ACHN (cell line): ENCODE measurements around the gene PKDCC.
"Not testable (repeated sequence)": the region's sequence is repeated elsewhere in the genome, so short reads cannot be mapped to it uniquely, and the experiment has no call there.

Source experiments
- DNase-seq: peaks from one replicate; pipeline ENCODE4 v3.0.0-alpha.2; 2015
- in situ Hi-C: cut with HindIII; loops from 2 replicates; pipeline ENCODE4 v1.10.0; 2017; ENCODE audit warnings: low sequenced_read_pairs, low pct_ligation_motif_present, low pct_unique_long_range_greater_than_20kb

PKDCC gene

DNA sequence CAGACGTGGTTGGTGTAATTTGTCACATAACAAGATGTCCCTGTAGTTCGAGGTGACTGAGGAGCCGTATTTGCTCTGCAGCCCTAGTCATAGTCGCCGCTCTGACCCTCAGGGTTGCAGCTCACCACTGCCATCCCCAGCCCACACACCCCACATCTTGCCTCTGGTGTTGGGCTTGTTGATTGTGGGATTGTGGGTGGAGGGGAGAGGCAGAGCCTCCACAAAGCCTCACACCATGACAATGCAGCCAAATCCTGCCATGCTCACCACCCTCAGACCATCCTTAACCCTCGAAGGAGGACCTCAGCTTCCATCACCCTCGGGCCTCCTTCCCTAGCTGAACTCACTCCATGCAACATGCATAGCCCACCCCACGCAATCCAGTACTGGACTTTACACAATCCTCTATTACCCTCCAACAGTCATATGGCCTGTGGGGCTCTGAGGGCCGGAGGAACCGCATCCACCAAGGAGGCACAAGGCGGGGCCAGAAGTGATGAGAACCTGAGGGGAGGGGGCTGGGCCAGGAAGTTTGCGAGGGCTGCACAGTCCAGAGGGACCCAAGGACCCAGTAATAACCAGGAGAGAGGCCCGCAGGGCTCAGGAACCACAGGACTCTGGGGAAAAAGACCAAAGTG lies 11.6 kb downstream of the PKDCC start:
- no peak for DNase-seq
- in situ Hi-C loops, result no loop called here

DNA sequence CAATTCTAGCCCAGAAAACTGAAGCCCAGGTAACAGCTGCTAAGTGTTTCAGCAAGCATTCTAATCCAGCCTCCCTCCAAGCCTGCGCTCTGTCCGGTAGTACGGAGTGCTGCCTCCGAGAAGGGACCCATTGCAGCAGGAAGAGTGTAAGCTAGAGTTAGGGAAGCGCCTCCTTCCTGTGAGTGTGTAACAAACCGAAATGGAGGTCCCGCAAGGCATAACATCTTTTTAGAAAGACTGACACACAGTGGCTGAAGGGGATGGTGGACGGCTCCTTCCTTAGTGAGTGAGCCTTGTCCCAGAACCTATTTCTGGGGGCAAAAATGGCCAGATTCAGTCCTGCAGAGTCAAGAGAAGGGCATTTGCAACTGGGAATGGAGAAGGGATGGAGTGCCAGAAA lies 12.2 kb downstream of the PKDCC start:
- in situ Hi-C loops, result no loop called here
- no peak for DNase-seq

DNA sequence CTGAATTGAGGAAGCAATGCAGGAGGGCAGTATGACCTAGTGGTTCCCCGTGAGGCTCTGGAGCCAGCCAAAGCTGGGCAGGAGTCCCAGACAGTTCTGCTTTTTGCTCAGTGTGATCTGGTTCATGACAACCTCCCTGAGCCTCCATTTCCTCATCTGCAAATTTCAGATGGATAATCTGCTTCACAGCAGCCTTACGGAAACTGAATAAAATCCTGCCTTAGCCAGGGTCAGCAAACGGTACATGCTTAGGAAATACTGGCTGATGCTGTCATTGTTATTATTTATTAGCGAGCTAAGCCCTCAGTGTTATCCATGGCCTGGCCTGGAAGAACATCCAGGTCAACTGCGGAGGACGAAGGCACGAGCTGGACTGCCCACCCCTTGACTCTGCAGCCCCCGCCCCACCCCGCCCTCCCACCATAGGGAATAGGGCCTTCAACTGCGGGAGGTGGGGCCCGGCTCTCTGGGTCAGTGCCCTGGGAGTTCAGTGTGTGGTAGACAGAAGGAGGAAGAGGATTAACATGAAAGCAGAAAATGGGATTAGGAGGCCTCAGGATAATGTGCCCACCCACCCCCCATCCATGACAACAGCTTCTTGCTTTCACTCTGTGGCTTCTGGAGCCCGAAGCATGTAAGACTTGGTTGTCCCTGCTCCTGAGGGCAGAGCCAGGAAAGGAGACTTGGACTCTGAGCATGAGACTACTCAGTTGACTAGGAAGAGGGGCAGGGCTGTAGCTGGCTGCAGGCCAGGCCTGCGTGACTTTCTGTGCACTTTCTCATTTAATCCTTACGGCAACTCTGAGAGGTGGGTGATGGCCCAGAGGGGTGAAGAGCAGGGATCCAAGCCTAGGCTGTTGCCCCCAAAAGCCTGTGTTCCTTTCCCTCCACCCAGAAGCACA lies 13.1 kb downstream of the PKDCC start:
- in situ Hi-C loops, result no loop called here
- DNase-seq, result no peak

DNA sequence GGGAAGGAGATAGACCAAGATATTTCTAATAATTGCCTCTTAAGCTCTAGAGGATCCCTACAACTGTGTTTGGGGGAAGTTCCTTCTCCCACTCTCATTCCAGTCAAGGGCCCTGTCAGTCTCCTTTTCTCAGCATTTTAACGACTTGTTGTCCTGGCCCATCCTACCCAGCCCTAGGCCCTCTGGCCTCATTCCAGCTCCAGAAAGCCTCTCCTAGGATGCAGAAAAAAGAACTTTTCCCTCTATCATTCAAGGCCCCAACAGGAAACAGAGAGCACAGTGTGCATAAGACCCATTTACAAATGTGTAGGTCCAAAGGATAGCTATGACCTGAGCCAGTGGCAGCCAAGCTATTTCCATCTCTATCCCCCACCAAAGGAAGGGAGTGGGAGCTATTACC lies 14.0 kb downstream of the PKDCC start:
- in situ Hi-C loops, result no loop called here
- DNase-seq, result no peak

DNA sequence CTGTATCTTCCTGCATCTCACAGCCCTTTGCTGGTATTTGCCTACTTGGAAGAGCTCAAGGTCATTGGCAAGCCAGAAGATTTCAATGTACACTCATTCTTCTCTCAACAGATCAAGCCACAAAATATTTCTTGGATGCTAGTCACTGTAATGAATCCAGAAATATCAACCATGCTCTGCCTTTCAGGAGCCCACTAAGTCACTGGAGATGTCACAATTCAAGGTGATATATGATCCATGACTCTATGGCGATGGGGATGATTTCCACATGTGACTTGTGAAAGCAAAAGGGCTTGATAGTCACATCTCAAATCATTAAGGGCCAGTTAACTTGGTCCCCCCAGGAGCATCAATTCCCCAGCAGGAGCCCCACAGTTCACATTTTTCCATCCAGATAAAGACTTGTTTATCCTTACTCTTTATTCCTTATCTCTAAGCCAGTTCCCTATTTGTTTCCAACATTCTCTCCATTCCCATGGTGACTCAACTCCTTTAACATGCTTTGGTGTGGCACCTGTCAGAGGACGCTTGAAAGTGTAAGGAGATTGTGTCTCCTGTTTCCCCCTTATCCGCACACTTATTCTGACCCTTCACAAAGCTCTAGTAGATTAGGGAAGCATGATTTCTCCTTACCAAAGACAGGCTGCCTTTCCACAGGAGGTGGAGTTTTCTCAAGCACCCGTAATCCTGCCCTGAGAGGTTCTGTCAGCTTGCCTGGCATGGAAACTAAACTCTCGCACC lies 15.8 kb downstream of the PKDCC start:
- in situ Hi-C loops, result no loop called here
- no peak for DNase-seq

DNA sequence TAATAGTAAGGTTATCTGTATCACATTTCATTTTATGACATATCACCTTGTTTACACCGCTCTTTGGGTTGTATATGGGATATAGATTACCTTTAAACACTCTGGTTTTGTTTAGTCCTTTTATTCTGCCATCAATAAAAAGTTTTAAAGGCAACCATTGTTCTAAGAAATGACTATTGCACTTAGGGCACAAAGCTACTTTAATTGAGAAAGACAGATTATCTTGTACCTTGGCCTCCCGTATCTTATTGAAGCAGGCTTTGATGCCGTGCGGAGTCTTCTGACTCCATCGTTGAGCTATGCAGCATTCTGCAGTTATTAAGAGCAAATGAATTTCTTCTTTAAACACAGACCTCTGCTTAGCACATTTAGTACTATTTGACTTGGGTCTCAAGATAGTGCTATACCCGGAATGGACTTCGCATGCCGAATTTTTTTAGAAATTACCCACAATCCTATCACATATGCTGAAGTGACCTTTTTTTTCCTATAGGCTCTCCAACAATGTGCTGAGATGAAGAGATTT lies 16.7 kb downstream of the PKDCC start:
- DNase-seq, result no peak

DNA sequence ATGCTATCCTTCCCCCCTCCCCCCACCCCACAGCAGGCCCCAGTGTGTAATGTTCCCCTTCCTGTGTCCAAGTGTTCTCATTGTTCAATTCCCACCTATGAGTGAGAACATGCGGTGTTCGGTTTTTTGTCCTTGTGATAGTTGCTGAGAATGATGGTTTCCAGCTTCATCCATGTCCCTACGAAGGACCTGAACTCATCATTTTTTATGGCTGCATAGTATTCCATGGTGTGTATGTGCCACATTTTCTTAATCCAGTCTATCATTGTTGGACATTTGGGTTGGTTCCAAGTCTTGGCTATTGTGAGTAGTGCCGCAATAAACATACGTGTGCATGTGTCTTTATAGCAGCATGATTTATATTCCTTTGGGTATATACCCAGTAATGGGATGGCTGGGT lies 17.9 kb downstream of the PKDCC start:
- in situ Hi-C loops, DNase-seq: not testable (repeated sequence)

More for the DNA sequence above, 16.7 kb downstream of the PKDCC start:
- in situ Hi-C loops, result no loop called here

DNA sequence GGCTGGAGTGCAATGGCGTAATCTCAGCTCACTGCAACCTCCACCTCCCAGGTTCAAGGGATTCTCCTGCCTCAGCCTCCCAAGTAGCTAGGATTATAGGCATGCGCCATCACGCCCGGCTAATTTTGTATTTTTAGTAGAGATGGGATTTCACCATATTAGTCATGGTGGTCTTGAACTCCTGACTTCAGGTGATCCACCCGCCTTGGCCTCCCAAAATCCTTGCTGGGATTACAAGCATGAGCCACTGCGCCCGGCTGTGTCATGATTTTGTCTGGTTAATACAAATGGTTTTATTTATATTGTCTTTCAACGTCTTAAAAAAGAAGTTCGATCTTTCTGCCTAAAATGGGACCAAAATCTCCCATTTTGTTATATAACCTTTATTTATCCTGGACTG lies 19.2 kb downstream of the PKDCC start:
- DNase-seq, in situ Hi-C loops: not testable (repeated sequence)

DNA sequence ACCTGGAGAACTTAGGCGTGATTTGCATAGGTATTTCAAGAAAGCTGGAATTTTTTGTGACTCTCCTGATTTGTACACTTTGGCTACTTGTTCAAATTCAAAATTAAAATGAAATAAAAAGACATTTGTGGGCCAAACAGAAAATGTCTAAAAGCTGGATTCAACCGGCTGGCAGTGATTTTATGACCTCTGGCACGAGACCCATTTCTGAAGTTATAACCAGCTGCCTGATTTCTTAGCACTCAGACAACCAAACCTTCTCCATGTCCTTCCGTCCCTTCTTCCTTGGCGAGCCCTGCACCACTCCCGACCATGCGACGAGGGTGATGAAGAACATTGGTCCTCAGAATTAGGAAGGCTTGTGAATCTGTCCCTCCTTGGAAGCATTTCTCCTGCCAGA lies 19.7 kb downstream of the PKDCC start:
- DNase-seq, result no peak
- in situ Hi-C loops, result no loop called here

DNA sequence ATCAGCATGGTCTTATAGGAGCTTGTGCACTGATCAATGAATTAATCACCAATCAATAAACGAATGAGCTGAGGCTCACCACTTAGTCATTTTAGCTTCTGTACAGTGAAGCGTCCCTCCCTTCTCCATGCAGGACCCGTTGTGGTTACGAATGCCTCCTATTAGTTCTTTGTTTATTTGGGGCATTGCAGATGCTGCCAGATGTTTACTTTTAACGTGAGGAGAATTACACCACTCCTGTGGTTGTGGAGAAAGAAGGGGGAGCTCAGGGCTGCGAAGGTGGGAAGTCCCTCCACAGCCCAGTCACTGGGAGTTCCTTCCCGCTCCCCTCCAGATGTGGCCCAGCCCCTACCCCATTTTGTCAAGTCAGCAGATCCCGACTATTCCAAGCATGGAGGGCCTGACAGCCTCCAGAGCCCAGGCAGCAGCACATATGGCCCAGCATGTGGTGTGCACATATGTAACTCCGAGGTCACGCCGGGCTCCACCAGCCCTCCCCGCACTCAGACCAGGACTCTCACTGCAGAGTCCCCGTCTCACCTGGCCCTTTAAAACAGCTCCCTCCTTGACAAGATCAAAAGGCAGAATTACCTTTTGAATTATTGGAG lies 20.9 kb downstream of the PKDCC start:
- no peak for DNase-seq
- in situ Hi-C loops, result no loop called here

DNA sequence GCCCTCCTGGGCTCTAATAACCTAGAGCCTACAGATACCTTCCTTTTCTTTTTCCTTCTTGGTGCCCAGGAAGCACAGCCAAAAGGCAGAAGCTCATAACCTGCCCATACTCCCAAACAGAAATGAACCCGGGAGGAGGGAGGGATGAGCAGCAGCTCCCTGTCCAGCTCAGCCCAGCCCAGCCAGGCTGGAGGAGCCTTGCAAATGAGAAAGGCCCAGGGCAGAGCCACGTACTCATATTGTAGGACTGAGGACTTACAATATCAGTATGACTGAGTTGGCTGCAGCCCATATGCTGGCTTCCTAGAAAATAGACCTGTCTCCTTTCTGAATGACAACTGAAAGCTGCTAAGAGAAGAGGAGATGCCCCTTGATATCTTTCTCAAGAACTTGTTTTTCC lies 21.7 kb downstream of the PKDCC start:
- in situ Hi-C loops, result no loop called here
- no peak for DNase-seq

DNA sequence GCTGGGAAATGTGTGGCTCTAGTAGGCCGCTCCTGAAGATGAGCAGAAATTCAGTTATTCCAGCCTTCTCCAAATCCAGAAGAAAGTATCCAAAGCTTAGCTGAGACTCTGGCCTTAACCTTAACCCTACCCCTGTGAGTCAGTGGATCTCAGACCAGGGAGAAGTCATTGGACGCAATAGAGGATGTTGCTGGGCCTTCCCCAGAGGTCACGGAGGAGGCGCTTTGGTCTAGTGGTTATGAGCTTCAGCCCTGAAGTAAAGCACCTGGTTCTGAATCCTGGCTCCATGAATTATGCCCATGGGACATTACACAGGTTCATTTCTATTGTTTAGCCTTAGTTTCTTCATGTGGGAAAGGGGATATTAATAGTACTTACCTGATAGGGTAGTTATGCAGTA lies 24.0 kb downstream of the PKDCC start:
- no peak for DNase-seq
- in situ Hi-C loops, result no loop called here

DNA sequence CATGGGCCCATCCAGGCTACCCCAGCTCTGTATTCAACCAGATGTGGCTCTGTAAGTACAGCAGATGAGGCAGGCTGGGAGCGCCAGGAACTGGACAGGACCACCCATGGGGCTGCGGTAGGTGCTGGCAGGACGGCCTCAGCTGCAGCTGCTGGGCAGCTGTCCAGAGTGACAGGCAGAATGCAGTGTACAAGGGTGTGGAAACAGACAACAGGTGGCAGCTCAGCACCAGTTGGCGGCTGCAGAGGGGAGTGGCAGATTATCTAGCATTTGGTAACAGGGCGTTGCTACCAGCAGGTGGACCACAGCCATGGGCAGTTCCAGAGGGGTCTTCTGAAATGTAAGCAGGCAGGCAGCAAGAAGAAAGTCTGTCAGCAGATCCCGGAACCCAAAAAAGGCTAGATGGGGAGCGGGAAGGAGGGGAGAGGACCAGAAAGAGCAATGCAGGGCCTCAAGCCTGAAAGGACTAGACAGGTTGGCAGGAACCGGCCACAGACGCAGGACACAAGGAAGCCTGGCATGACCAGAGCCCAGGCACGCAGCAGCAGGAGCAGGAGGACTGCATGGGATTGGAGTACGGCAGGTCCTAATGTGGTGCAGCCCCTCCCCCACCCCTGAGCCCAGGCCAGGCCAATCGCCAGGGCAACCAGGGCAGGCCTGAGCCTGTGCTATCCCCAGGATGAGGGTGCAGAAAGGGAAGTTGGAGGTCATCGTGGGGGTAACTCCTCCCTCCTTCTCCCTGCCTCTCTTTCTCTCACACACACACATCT lies 24.7 kb downstream of the PKDCC start:
- in situ Hi-C loops, result no loop called here
- DNase-seq, result no peak

DNA sequence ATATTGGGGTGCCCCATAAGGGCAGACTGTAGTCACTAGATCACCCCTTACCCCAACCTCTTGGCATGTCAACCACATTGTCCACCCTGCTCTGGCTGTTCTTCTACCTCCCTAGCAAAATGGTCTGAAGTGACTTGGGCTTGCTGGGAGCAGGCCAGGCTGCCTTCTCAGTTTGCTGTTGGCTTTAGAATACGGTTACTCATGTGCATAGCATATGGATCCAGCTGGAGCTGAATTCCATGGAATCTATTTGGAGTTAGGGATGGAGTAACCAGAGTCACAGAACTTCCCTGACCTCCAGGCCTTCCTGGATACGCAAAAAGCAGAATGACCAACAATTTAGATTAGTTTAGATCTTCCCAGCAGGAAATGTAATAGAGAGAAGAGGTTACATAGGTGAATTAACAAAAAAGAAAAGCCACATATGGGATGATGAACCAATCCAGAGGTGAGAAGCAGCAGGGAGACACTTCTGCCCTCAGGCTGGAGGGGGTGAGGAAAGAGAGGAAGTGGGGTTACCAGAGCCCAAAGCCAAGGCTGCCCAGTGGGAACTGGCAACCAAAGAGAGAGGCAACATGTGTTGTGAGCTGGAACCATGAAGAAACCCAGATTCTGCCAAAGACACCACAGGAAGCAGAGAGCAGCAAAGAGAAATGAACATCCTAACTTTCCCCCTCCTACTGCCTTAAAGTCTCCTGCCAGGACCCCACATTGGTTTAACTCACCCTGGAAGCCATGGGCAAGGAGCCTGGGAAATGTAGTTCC lies 26.1 kb downstream of the PKDCC start:
- no peak for DNase-seq
- in situ Hi-C loops, result no loop called here

DNA sequence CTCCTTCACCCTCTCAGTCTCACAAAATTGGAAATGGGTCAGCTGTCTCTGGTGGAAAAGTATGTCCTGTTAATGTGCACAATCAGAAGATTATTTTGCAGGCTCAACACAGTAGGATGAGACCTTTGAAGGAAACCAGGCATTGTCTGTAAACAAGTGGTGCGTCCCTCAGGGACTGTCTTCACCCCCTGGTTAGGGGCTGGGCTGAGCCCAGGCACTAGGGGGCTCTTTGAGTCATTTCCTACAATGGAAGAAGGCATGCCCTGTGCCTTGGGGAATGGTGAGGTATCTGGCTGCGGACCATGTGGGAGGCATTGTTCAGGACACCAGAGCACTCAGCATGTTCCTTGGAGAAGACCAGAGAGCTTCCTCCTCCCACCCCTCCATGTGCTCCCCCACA lies 26.8 kb downstream of the PKDCC start:
- in situ Hi-C loops, result loop anchor here (25.0 kb wide), 1 partner anchor 212 kb away; no protein-coding TSS in a partner anchor
- no peak for DNase-seq

DNA sequence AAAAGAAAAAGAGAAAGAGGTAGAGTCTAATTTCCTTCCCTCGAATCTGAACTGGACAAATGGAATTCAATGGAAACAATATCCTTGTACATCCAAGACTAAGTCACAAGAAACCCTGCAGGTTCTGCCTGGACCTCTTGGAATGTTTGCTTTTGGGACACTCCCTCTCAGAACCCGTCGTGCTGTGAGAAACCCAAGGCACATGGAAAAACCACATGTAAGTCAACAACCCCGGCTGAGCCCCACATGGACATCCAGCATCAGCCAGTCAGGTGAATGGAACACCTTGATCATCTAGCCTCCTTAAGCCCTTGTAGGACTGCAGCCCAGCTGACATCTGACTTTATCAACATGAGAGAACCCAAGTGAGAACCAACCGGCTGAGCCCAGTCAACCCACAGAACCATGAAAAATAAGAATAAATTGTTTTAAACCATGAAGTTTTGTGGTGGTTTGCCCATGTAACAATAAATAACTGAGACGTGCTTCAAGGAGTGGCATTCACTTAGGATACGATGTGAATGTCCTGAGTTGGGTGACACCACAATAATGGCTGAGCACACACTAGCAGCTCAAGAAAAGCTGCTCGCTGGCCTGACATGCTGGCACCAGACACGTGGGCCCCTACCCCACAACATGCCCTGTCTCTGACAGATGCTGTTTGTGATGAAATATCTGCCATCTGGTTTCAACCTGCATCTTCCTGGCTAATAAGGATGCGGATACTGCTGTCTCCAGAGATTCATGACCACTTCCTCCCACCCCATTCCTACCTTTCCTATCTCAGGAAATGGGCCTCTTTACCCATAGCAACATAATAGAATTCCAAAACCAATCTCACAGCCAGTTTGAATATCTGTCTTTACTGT lies 28.8 kb downstream of the PKDCC start:
- in situ Hi-C loops, result loop anchor here (25.0 kb wide), 1 partner anchor 214 kb away; no protein-coding TSS in a partner anchor
- no peak for DNase-seq
